B cell (primary cell): ENCODE data around the gene SLC22A12. TPM values are rescaled to one million over a fixed set of nuclear protein-coding genes. Genes with fewer than 3 reads are reported as not detected.
A peak's percentile ranks its signal among the peaks of the same experiment; 100 is the strongest.

ENCODE experiments used
- ATAC-seq: fragments of 200-7000 bp; cut with Tn5 transposase; one replicate; pipeline ENCODE4 v1.10.0; 2021; ENCODE audit warnings: low read depth, mild to moderate bottlenecking, moderate number of reproducible peaks, moderate library complexity
- CTCF ChIA-PET: fragments of 350-600 bp; sonication (Branson Sonifier 250); formaldehyde crosslinking; loops from one replicate; lab custom pipeline; 2021; ENCODE audit warnings: antibody characterized with exemption, inconsistent platforms; lab: Charles Lee
- POLR2A ChIA-PET: fragments of 350-600 bp; sonication (Branson Sonifier 250); formaldehyde crosslinking; loops from one replicate; lab custom pipeline; 2021; ENCODE audit warnings: antibody characterized with exemption; lab: Charles Lee
- DNase-seq: peaks from one replicate; pipeline ENCODE4 v3.0.0; 2013
- H2AFZ ChIP-seq: 2 replicates; pipeline ENCODE4 v1.6.1; 2012; ENCODE audit warnings: mild to moderate bottlenecking, low read depth, low read length; ENCODE audit not compliant: insufficient read depth, poor library complexity, severe bottlenecking
- H3K27ac ChIP-seq, 2 donors: 1 replicate in 1 of 2; 2 replicates in 1 of 2; pipeline ENCODE4 v1.5.1; 2012 to 2013; ENCODE audit warnings: low read length in 2 of 2, mild to moderate bottlenecking in 2 of 2, moderate library complexity in 1 of 2
- H3K27me3 ChIP-seq, 4 experiments: fragments of 200-600 bp in 1 of 4; sonication (generic) in 1 of 4; replicated peaks in 1 of 4; 1 replicate in 2 of 4; 2 replicates in 2 of 4; pipeline versions ENCODE4 v1.6.1 to v1.7.0; 2013 to 2016; ENCODE audit warnings: low read length in 3 of 4, mild to moderate bottlenecking in 2 of 4, mixed read lengths in 1 of 4, moderate library complexity in 1 of 4; ENCODE audit not compliant: insufficient read depth in 4 of 4, control insufficient read depth in 3 of 4; ENCODE audit errors: control extremely low read depth in 1 of 4
- H3K36me3 ChIP-seq, 2 experiments: replicated peaks in 1 of 2; 1 replicate in 1 of 2; 2 replicates in 1 of 2; pipeline versions ENCODE4 v1.6.1 to v1.7.1; 2013; ENCODE audit warnings: low read length in 1 of 2; ENCODE audit not compliant: insufficient read depth in 2 of 2, control insufficient read depth in 1 of 2; ENCODE audit errors: control extremely low read depth in 1 of 2, extremely low read depth in 1 of 2
- H3K4me1 ChIP-seq, 2 donors: fragments of 200-600 bp in 1 of 2; sonication (generic) in 1 of 2; 1 replicate in 1 of 2; 2 replicates in 1 of 2; pipeline versions ENCODE4 v1.5.1 to v1.6.1; 2013 to 2017; ENCODE audit warnings: low read length in 2 of 2; ENCODE audit not compliant: control insufficient read depth in 2 of 2, insufficient read depth in 2 of 2
- H3K4me2 ChIP-seq: replicated peaks from 2 replicates; pipeline ENCODE3; 2012; ENCODE audit warnings: mild to moderate bottlenecking, low read depth, low read length; ENCODE audit not compliant: poor library complexity, severe bottlenecking
- H3K4me3 ChIP-seq, 5 experiments: fragments of 200-600 bp in 1 of 5; sonication (generic) in 1 of 5; 1 replicate in 3 of 5; 2 replicates in 2 of 5; pipeline versions ENCODE4 v1.5.1 to v1.7.0; 2011 to 2016; ENCODE audit warnings: low read length in 4 of 5, mild to moderate bottlenecking in 4 of 5, low read depth in 2 of 5, control low read depth in 1 of 5, moderate library complexity in 1 of 5; ENCODE audit not compliant: insufficient read depth in 1 of 5; ENCODE audit errors: control extremely low read depth in 1 of 5, extremely low read depth in 1 of 5
- H3K79me2 ChIP-seq: fragments of 200-600 bp; sonication (generic); one replicate; pipeline ENCODE4 v1.6.0; 2016; ENCODE audit warnings: low read length; ENCODE audit not compliant: control insufficient read depth, insufficient read depth
- H3K9ac ChIP-seq: fragments of 200-600 bp; sonication (generic); 2 replicates; pipeline ENCODE4 v1.6.1; 2017; ENCODE audit warnings: mild to moderate bottlenecking, low read length, moderate library complexity
- H3K9me3 ChIP-seq, 3 donors: one replicate each; pipeline versions ENCODE4 v1.6.1 to v1.7.1; 2013; ENCODE audit warnings: low read length in 2 of 3; ENCODE audit not compliant: control insufficient read depth in 2 of 3, insufficient read depth in 1 of 3; ENCODE audit errors: control extremely low read depth in 1 of 3
- H4K20me1 ChIP-seq: 2 replicates; pipeline ENCODE4 v1.6.0; 2012; ENCODE audit warnings: mild to moderate bottlenecking, low read length; ENCODE audit not compliant: insufficient read depth, control insufficient read depth, poor library complexity, severe bottlenecking
- H3K27ac Mint-ChIP-seq: one replicate; pipeline ENCODE4 v1.8.0; 2021; ENCODE audit warnings: mixed read lengths
- H3K27me3 Mint-ChIP-seq: one replicate; pipeline ENCODE4 v1.8.0; 2021; ENCODE audit warnings: mixed read lengths
- H3K4me1 Mint-ChIP-seq: one replicate; pipeline ENCODE4 v1.8.0; 2021; ENCODE audit warnings: mixed read lengths
- H3K4me3 Mint-ChIP-seq: one replicate; pipeline ENCODE4 v1.8.0; 2021; ENCODE audit warnings: mixed read lengths
- H3K9me3 Mint-ChIP-seq: one replicate; pipeline ENCODE4 v1.8.0; 2022; ENCODE audit warnings: mixed read lengths; ENCODE audit not compliant: insufficient read depth
- EZH2 ChIP-seq: IDR thresholded peaks from 2 replicates; pipeline ENCODE4 v1.6.1; 2012; ENCODE audit warnings: borderline replicate concordance, low read depth, mild to moderate bottlenecking, moderate library complexity, low read length; ENCODE audit not compliant: insufficient read depth, poor library complexity, severe bottlenecking
- WGBS: methylation state at CpG from one replicate; pipeline ENCODE4 v1.1.5; 2013; ENCODE audit warnings: missing lambda C conversion rate; ENCODE audit not compliant: insufficient coverage; 5-methylcytosine and 5-hydroxymethylcytosine counted together
- intact Hi-C: fragments of 100-400 bp; cut with micrococcal nuclease; formaldehyde crosslinking; loops from one replicate; pipeline ENCODE4 v1.10.0; 2022
- polyA plus RNA-seq: library from polyadenylated mRNA; depleted of rRNA; stranded (reverse); fragments of >200 nt; gene quantifications from 2 replicates; pipeline ENCODE4 v1.2.3, GENCODE V29; 2012
- total RNA-seq, 2 donors: library from RNA; stranded (reverse); fragments of 120-200 nt in 1 of 2; gene quantifications; 1 replicate in 1 of 2; 2 replicates in 1 of 2; pipeline versions ENCODE4 v1.2.3 to v1.2.4, GENCODE V29; 2013 to 2022
- TF ChIP-seq, protein P1 (sequence below): fragments of 200-600 bp; IDR thresholded peaks from one replicate; pipeline ENCODE4 v1.8.0; 2022; ENCODE audit warnings: antibody characterized with exemption, mild to moderate bottlenecking

The SLC22A12 gene
- total and polyA plus RNA-seq, 2 donors (not counting 1 experiment from before 2014, with no cell fraction given) = not detected

DNA sequence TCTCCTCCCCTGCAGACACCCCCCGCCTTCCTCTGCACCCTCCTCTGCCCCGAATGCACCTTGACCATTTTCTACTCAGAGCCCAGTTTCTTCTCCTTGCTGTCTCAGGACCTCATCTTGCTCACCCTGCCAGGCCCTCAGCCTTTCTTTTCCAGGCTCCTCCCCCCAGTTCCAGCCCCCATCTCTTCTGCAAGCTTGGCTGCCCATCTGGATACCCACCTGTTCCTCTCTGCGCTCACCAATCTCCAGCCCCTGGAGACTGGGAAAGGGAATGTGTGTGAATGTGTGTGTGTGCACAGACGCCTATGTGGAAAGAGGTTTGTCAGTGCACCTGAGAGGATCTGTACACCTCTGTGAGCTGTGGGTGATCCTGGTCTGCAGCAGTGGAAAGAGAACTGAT is 36.4 kb downstream of the SLC22A12 start:
- Histone ChIP-seq H3K4me1 (peaks cover 12 to 30% of the 10 kb centered on the region in 2 donors), H2AFZ (no peak overlapping the region), H3K9ac (no peak overlapping the region), H3K9me3 (no peaks in the 10 kb centered on the region), H3K4me3 (no peak overlapping the region), H3K27ac (no peak overlapping the region), H4K20me1 (no peaks in the 10 kb centered on the region), H3K36me3 (no peaks in the 10 kb centered on the region), H3K27me3 (no peaks in the 10 kb centered on the region), H3K79me2 (no peaks in the 10 kb centered on the region), H3K4me2 (no peak overlapping the region)
- WGBS = 73% methylated on average over 3 of the region's 4 CpGs
- no peak overlapping the region for H3K4me3 Mint-ChIP-seq
- TF ChIP-seq, protein P1, sequence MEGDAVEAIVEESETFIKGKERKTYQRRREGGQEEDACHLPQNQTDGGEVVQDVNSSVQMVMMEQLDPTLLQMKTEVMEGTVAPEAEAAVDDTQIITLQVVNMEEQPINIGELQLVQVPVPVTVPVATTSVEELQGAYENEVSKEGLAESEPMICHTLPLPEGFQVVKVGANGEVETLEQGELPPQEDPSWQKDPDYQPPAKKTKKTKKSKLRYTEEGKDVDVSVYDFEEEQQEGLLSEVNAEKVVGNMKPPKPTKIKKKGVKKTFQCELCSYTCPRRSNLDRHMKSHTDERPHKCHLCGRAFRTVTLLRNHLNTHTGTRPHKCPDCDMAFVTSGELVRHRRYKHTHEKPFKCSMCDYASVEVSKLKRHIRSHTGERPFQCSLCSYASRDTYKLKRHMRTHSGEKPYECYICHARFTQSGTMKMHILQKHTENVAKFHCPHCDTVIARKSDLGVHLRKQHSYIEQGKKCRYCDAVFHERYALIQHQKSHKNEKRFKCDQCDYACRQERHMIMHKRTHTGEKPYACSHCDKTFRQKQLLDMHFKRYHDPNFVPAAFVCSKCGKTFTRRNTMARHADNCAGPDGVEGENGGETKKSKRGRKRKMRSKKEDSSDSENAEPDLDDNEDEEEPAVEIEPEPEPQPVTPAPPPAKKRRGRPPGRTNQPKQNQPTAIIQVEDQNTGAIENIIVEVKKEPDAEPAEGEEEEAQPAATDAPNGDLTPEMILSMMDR = no peak
- TF ChIP-seq EZH2 = no peak
- no peak for ATAC-seq
- H3K4me1 Mint-ChIP-seq = peaks cover 24% of the 10 kb centered on the region
- no peaks in the 10 kb centered on the region for H3K9me3 Mint-ChIP-seq
- peaks cover 9% of the 10 kb centered on the region for H3K27me3 Mint-ChIP-seq
- ChIA-PET POLR2A (no interaction called here), CTCF (no interaction called here)
- H3K27ac Mint-ChIP-seq = peak overlapping the region; percentile 13
- intact Hi-C loops = no loop called here
- DNase-seq = no peak

- Mint-ChIP-seq H3K4me1 (peaks cover 28% of the 10 kb centered on the region), H3K9me3 (no peaks in the 10 kb centered on the region), H3K27ac (no peak overlapping the region), H3K27me3 (peaks cover 9% of the 10 kb centered on the region), H3K4me3 (no peak overlapping the region)
- no peak for TF ChIP-seq EZH2
- TF ChIP-seq, protein P1 = no peak
- intact Hi-C loops = no loop called here
- H2AFZ ChIP-seq = no peak overlapping the region
- ChIA-PET POLR2A (no interaction called here), CTCF (no interaction called here)
- whole genome bisulfite sequencing = 78% methylated on average over 2 of the region's 2 CpGs
- no peaks in the 10 kb centered on the region for H4K20me1 ChIP-seq
- H3K4me3 ChIP-seq = no peak overlapping the region
- no peaks in the 10 kb centered on the region for H3K9me3 ChIP-seq
- no peaks in the 10 kb centered on the region for H3K79me2 ChIP-seq
- H3K4me1 ChIP-seq = peaks cover 12 to 30% of the 10 kb centered on the region in 2 donors
- peaks cover 0 to 4% (median 0%) of the 10 kb centered on the region in 4 experiments for H3K27me3 ChIP-seq
- no peak overlapping the region for H3K9ac ChIP-seq
- no peak for ATAC-seq
- no peaks in the 10 kb centered on the region for H3K36me3 ChIP-seq
- H3K4me2 ChIP-seq = no peak overlapping the region
- no peak overlapping the region for H3K27ac ChIP-seq
- DNase-seq = no peak
Observed at GRCh38 chr11:64628596-64628995, 37.6 kb downstream of the SLC22A12 start.
